Measurements from ENCODE around the gene NOTCH1. TPM values are rescaled to one million over a fixed set of nuclear protein-coding genes. Genes with fewer than 3 reads are reported as not detected.

Gene NOTCH1
- total and polyA plus RNA-seq, 11 donors: 8.0 to 47.3 (median 20.3) TPM

DNA sequence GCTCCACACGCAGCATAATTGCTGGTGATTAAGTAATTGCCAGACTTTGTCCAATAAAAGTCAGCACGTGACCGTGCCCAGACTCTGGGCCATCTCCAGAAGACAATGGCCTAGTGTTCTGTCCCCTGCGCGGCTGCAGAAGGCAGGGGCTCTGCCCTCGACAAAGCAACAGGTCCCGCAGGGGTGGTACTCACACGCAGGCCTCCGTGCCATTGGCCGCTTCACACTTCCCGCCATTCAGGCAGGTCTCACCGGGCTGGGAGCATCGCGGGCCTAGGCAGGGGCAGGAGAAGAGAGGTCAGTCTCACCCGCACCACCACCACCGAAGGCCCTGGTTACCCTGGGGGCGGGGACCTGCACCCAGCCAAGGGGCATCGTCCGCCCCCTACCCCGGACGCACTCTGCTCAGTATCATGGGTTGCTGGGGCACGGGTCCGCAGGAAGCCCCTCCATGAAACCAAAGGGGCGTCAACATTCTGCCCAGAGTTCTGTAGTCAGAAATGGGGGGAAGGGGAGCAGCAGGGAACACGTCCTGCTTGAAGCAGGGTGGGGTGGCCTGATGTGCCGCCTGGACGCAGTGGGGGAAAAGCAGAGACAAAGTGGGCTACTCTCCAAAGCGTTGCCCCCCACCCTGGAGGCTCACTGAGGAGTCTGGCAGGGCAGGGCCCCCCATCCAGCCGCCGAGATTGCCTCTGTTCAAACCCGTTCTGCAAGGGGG lies 1.9 kb downstream of the NOTCH1 start:
- H3K9me3 ChIP-seq: no peaks in the 10 kb centered on the region
- DNase-seq (peak in 1 of 5 donors; percentile 65), ATAC-seq (no peak)
- H3K27me3 ChIP-seq: no peaks in the 10 kb centered on the region
- peak overlapping the region; percentile 66 to 100 (median 92) for H3K4me3 ChIP-seq
- peaks cover 0 to 30% (median 7%) of the 10 kb centered on the region in 9 donors for H3K36me3 ChIP-seq
- TF ChIP-seq, protein P1, sequence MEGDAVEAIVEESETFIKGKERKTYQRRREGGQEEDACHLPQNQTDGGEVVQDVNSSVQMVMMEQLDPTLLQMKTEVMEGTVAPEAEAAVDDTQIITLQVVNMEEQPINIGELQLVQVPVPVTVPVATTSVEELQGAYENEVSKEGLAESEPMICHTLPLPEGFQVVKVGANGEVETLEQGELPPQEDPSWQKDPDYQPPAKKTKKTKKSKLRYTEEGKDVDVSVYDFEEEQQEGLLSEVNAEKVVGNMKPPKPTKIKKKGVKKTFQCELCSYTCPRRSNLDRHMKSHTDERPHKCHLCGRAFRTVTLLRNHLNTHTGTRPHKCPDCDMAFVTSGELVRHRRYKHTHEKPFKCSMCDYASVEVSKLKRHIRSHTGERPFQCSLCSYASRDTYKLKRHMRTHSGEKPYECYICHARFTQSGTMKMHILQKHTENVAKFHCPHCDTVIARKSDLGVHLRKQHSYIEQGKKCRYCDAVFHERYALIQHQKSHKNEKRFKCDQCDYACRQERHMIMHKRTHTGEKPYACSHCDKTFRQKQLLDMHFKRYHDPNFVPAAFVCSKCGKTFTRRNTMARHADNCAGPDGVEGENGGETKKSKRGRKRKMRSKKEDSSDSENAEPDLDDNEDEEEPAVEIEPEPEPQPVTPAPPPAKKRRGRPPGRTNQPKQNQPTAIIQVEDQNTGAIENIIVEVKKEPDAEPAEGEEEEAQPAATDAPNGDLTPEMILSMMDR (IDR thresholded peaks at IDR 0.05): no peak
- no peak for TF ChIP-seq POLR2A (IDR thresholded peaks at IDR 0.05)
- peak overlapping the region; percentile 91 to 99 (median 96) for H3K27ac ChIP-seq
- intact Hi-C loops (cut with DNase I): loop anchor here in 9 of 10 donors (2.0 to 10.0 kb wide), 8 partner anchors 33 to 83 kb away; partner anchors contain the start of gene SEC16A (in 2 of the 9)
- 37 to 53% (median 38%) methylated on average over 21 to 31 of the region's 31 CpGs for WGBS, 4 donors
- H3K4me1 ChIP-seq: peaks cover 13 to 75% (median 55%) of the 10 kb centered on the region in 12 donors

DNA sequence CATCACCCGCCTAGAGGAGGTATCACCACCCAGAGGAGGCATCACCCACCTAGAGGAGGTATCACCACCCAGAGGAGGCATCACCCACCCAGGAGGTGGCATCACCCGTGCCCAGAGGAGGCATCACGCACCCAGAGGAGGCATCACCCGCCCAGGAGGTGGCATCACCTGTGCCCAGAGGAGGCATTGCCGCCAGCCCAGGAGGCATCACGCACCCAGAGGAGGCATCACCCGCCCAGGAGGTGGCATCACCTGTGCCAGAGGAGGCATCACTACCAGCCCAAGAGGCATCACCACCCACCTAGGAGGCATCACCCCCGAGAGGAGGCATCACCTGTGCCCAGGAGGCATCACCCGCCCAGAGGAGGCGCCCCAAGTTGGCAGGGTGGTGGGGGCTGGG lies 2.6 kb downstream of the NOTCH1 start:
- DNase-seq (no peak), ATAC-seq (no peak)
- 81 to 87% (median 84%) methylated on average over 7 to 10 of the region's 10 CpGs for WGBS, 4 donors
- H3K27me3 ChIP-seq: no peaks in the 10 kb centered on the region
- peaks cover 17 to 82% (median 62%) of the 10 kb centered on the region in 12 donors for H3K4me1 ChIP-seq
- peaks cover 0 to 34% (median 7%) of the 10 kb centered on the region in 9 donors for H3K36me3 ChIP-seq
- TF ChIP-seq, protein P1 (IDR thresholded peaks at IDR 0.05): no peak
- no peak for TF ChIP-seq POLR2A (IDR thresholded peaks at IDR 0.05)
- intact Hi-C loops (cut with DNase I): loop anchor here in 9 of 10 donors (5.0 to 10.0 kb wide), 7 partner anchors 44 to 84 kb away; partner anchors contain the start of gene SEC16A (in 2 of the 9)
- H3K27ac ChIP-seq: peak overlapping the region; percentile 91 to 99 (median 96)
- peak overlapping the region in 10 of 12 donors; percentile 66 to 100 (median 94) for H3K4me3 ChIP-seq
- H3K9me3 ChIP-seq: no peaks in the 10 kb centered on the region

DNA sequence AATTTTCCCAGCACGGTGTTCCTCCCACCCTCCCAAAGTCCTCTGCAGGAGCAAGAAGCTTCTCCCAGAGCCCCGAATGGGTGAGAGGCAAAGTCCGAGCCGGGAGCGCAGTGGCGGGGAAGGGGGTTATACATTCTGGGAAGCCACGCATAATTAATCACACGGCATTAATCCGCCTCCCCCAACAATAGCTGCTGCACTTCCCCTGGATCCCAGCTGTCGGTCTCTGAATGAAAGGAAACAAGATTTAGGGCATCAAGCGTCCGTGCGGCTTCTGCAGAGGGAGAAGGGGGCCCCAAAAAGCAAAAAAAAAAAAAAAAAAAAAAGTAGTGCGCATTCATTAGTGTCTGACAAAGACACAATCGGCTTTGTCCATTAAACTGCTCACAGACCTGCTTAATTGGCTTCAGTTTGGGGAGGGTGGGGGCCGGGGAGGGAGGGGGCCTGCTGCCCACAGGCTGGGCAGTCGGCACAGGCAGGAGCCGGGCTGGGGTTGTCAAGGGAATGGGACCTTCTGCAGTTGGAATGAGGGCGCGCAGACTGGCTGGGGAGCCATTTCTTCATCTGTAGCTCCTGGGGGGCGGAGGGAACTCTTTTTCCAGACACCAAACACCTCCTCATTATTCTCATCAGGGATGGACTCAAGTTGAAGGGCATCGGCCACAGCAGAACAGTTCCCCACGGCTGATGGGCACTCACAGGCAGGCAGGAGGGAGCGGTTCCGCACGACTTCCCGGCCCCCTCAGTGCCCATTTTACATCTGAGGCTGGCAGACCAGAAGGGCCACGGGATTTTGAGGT lies 3.4 kb downstream of the NOTCH1 start:
- no peak for TF ChIP-seq POLR2A (IDR thresholded peaks at IDR 0.05)
- TF ChIP-seq, protein P1 (IDR thresholded peaks at IDR 0.05): no peak
- Histone ChIP-seq H3K4me3 (peak overlapping the region in 6 of 12 donors; percentile 85 to 100 (median 96)), H3K27me3 (no peaks in the 10 kb centered on the region), H3K9me3 (no peaks in the 10 kb centered on the region), H3K4me1 (peaks cover 18 to 86% (median 67%) of the 10 kb centered on the region in 12 donors), H3K36me3 (peaks cover 0 to 42% (median 10%) of the 10 kb centered on the region in 9 donors), H3K27ac (peak overlapping the region in 11 of 12 donors; percentile 49 to 98 (median 95))
- ATAC-seq (no peak), DNase-seq (no peak)
- WGBS, 4 donors: 68 to 80% (median 74%) methylated on average over 28 of the region's 28 CpGs
- intact Hi-C loops (cut with DNase I): loop anchor here in 9 of 10 donors (5.0 to 10.0 kb wide), 7 partner anchors 45 to 85 kb away; partner anchors contain the start of gene SEC16A (in 2 of the 9)
